ENCODE measurements around the gene GALNT9. TPM values are rescaled to one million over a fixed set of nuclear protein-coding genes. Genes with fewer than 3 reads are reported as not detected.

Gene GALNT9
- total RNA-seq, 1 donor from 2014 or later, result 2.1 TPM

- Histone ChIP-seq H3K4me1 (ENCODE audit: insufficient read depth, low read length) (no peaks in the 10 kb centered on the region), H3K4me3 (ENCODE audit: insufficient read depth, low read depth, low read length) (no peak overlapping the region), H3K36me3 (ENCODE audit: insufficient read depth, low read length) (no peaks in the 10 kb centered on the region), H3K79me2 (ENCODE audit: insufficient read depth, low read length) (no peaks in the 10 kb centered on the region), H3K27ac (ENCODE audit: low read depth, low read length) (no peak overlapping the region), H4K20me1 (ENCODE audit: insufficient read depth, low read length) (no peaks in the 10 kb centered on the region), H3K27me3 (ENCODE audit: insufficient read depth, low read length) (peaks cover 23% of the 10 kb centered on the region), H3K9me3 (ENCODE audit: insufficient read depth, low read depth, low read length) (peaks cover 5% of the 10 kb centered on the region), H3K9ac (ENCODE audit: low read length) (no peak overlapping the region), H2AFZ (ENCODE audit: low read depth, low read length) (no peak overlapping the region), H3K4me2 (ENCODE audit: low read length) (no peak overlapping the region)
- TF ChIP-seq EZH2 (IDR thresholded peaks at IDR 0.05; ENCODE audit: insufficient read depth, low read length) (no peak), CTCF (IDR thresholded peaks at IDR 0.05; ENCODE audit: insufficient read depth, low read depth, low read length) (no peak)
- FAIRE-seq, result no peak
- Mint-ChIP-seq H3K9me3 (ENCODE audit: unreplicated experiment) (peaks cover 4% of the 10 kb centered on the region), H3K27ac (ENCODE audit: unreplicated experiment) (no peak overlapping the region), H3K36me3 (ENCODE audit: low read depth, unreplicated experiment) (no peaks in the 10 kb centered on the region), H3K27me3 (ENCODE audit: low read depth, unreplicated experiment) (peaks cover 72% of the 10 kb centered on the region), H3K4me3 (ENCODE audit: unreplicated experiment) (no peak overlapping the region), H3K4me1 (ENCODE audit: low read depth, unreplicated experiment) (no peaks in the 10 kb centered on the region)
- no peak for DNase-seq (ENCODE audit: low read depth)
These were observed 147.7 kb downstream of the GALNT9 start for GRCh38 chr12:132181570-132182200.

- Histone ChIP-seq H3K9me3 (ENCODE audit: insufficient read depth, low read depth, low read length) (peaks cover 5% of the 10 kb centered on the region), H2AFZ (ENCODE audit: low read depth, low read length) (no peak overlapping the region), H3K79me2 (ENCODE audit: insufficient read depth, low read length) (no peaks in the 10 kb centered on the region), H3K9ac (ENCODE audit: low read length) (no peak overlapping the region), H3K27ac (ENCODE audit: low read depth, low read length) (no peak overlapping the region), H3K27me3 (ENCODE audit: insufficient read depth, low read length) (peaks cover 22% of the 10 kb centered on the region), H3K36me3 (ENCODE audit: insufficient read depth, low read length) (no peaks in the 10 kb centered on the region), H4K20me1 (ENCODE audit: insufficient read depth, low read length) (no peaks in the 10 kb centered on the region), H3K4me2 (ENCODE audit: low read length) (no peak overlapping the region), H3K4me1 (ENCODE audit: insufficient read depth, low read length) (no peaks in the 10 kb centered on the region), H3K4me3 (ENCODE audit: insufficient read depth, low read depth, low read length) (no peak overlapping the region)
- Mint-ChIP-seq H3K36me3 (ENCODE audit: low read depth, unreplicated experiment) (no peaks in the 10 kb centered on the region), H3K27ac (ENCODE audit: unreplicated experiment) (no peak overlapping the region), H3K4me3 (ENCODE audit: unreplicated experiment) (no peak overlapping the region), H3K9me3 (ENCODE audit: unreplicated experiment) (peaks cover 4% of the 10 kb centered on the region), H3K4me1 (ENCODE audit: low read depth, unreplicated experiment) (no peaks in the 10 kb centered on the region), H3K27me3 (ENCODE audit: low read depth, unreplicated experiment) (peaks cover 66% of the 10 kb centered on the region)
- no peak for DNase-seq (ENCODE audit: low read depth)
- TF ChIP-seq EZH2 (IDR thresholded peaks at IDR 0.05; ENCODE audit: insufficient read depth, low read length) (no peak), CTCF (IDR thresholded peaks at IDR 0.05; ENCODE audit: insufficient read depth, low read depth, low read length) (no peak)
- FAIRE-seq, result no peak
These were observed 148.5 kb downstream of the GALNT9 start for GRCh38 chr12:132180648-132181546.

All from astrocyte (in vitro differentiated cells and primary cell).